PC-3 (cell line): ENCODE results near the gene SECISBP2L.

Experiments used
- CTCF ChIP-seq: fragments of 300-600 bp; sonication (generic); conservative IDR thresholded peaks from 2 replicates; pipeline ENCODE4 v1.5.1; 2017; ENCODE audit warnings: antibody characterized with exemption, low read depth, mild to moderate bottlenecking, low read length
- EZH2 ChIP-seq: fragments of 300-600 bp; sonication (generic); IDR thresholded peaks from one replicate; pipeline ENCODE4 v1.6.1; 2017; ENCODE audit warnings: antibody characterized with exemption, mild to moderate bottlenecking, low read length; ENCODE audit not compliant: unreplicated experiment

- TF ChIP-seq CTCF: no peak
- TF ChIP-seq EZH2: no peak
Observed at GRCh38 chr15:49038382-49038781, 7.9 kb downstream of the SECISBP2L start.
